ENCODE measurements around the gene GAL.

GRCh38 chr11:68641880-68642279 is 42.5 kb upstream of the GAL start:
- no peak for TF ChIP-seq CTCF (IDR thresholded peaks at IDR 0.05; ENCODE audit: insufficient read depth, low read length)
- no peak for TF ChIP-seq REST (IDR thresholded peaks at IDR 0.05; ENCODE audit: insufficient replicate concordance, low read depth)

All from HL-60 (cell line).